Stomach (tissue), 4 donors: ENCODE results near the gene DACH1.

Experiments used
- CTCF ChIP-seq, 7 experiments: fragments of 450-650 bp in 4 of 7; fragments of 200-600 bp in 3 of 7; sonication (generic) in 3 of 7; IDR thresholded peaks; one replicate each; pipeline ENCODE4 v1.5.1; 2016 to 2019; ENCODE audit warnings: antibody characterized with exemption in 7 of 7, control low read depth in 2 of 7, mild to moderate bottlenecking in 1 of 7
- EP300 ChIP-seq: sonication (generic); formaldehyde crosslinking; IDR thresholded peaks from one replicate; pipeline ENCODE4 v1.6.1; 2017; ENCODE audit warnings: antibody characterized with exemption
- POLR2A ChIP-seq, 4 donors: fragments of 450-650 bp; IDR thresholded peaks; one replicate each; pipeline ENCODE4 v1.6.1; 2016; ENCODE audit warnings: antibody characterized with exemption in 4 of 4, control low read depth in 2 of 4, mild to moderate bottlenecking in 1 of 4, moderate library complexity in 1 of 4
- POLR2AphosphoS5 ChIP-seq, 3 donors: sonication (generic); formaldehyde crosslinking; IDR thresholded peaks; one replicate each; pipeline ENCODE4 v1.6.1; 2016; ENCODE audit warnings: antibody characterized with exemption in 3 of 3

DNA sequence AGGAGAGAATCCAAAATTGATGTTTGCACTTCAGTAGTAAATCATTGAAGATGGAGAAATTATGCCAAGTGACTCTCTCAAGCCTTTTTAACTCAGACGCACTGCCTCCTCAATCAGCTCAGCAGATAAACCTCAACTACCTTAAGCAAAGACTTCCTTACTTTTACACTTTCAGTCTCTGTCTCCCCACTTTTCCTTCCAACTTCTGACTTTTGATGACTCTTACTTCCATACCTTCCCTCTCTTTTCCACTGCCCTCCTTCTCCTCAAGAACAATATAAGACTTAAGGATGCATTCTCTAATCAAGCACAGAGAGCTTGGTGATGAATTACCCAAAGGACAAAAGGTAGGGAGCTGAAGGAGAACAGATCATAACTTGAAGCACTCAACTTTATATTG, 4.8 kb upstream of the DACH1 start:
- TF ChIP-seq CTCF (IDR thresholded peaks at IDR 0.05) (no peak), POLR2A (IDR thresholded peaks at IDR 0.05) (no peak), POLR2AphosphoS5 (IDR thresholded peaks at IDR 0.05) (no peak), EP300 (no peak)
